ENCODE measurements around the gene OR10G2.

The OR10G2 gene

DNA sequence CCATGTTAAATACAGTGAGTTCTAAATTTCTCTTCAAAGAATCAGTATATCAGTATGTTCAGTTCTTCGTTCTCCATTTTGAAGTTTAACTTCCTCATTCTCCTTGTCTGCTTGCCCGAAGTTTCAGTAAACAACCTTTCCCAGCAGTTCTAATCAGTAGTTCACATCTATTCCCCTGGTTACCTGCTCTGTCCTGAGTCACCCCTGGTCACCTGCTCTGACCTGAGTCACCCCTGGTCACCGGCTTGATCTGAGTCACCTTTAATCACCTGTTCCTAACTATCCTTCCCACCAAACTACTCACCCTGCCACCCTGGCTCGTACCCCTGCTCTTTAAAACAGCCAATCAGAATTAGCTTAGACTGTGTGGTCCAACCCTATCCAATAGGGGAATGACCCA lies 45.4 kb downstream of the OR10G2 start:
- H3K4me3 ChIP-seq (ENCODE audit: low read length): no peak overlapping the region
- no peak for DNase-seq (ENCODE audit: low read depth)
- TF ChIP-seq, protein P1, sequence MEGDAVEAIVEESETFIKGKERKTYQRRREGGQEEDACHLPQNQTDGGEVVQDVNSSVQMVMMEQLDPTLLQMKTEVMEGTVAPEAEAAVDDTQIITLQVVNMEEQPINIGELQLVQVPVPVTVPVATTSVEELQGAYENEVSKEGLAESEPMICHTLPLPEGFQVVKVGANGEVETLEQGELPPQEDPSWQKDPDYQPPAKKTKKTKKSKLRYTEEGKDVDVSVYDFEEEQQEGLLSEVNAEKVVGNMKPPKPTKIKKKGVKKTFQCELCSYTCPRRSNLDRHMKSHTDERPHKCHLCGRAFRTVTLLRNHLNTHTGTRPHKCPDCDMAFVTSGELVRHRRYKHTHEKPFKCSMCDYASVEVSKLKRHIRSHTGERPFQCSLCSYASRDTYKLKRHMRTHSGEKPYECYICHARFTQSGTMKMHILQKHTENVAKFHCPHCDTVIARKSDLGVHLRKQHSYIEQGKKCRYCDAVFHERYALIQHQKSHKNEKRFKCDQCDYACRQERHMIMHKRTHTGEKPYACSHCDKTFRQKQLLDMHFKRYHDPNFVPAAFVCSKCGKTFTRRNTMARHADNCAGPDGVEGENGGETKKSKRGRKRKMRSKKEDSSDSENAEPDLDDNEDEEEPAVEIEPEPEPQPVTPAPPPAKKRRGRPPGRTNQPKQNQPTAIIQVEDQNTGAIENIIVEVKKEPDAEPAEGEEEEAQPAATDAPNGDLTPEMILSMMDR (conservative IDR thresholded peaks at IDR 0.05; ENCODE audit: low read depth, low read length): no peak
